LNCaP clone FGC (cell line): Measurements from ENCODE around the gene SREBF2.

Experiments
- DNase-seq: peaks from one replicate; pipeline ENCODE4 v3.0.0-alpha.2; 2011; ENCODE audit warnings: low read depth
- H3K4me3 ChIP-seq: 2 replicates; pipeline ENCODE4 v1.5.1; 2011; ENCODE audit warnings: mild to moderate bottlenecking, low read depth, low read length, control low read depth
- CTCF ChIP-seq: IDR thresholded peaks from 2 replicates; pipeline ENCODE4 v1.5.1; 2012; ENCODE audit warnings: mild to moderate bottlenecking; ENCODE audit not compliant: control insufficient read depth, insufficient read depth; ENCODE audit errors: extremely low read depth

The SREBF2 gene

GRCh38 chr22:41826430-41827383, 6.2 kb upstream of the SREBF2 start:
- TF ChIP-seq CTCF: no peak

GRCh38 chr22:41827671-41828070, 5.2 kb upstream of the SREBF2 start:
- TF ChIP-seq CTCF: no peak
- no peak overlapping the region for H3K4me3 ChIP-seq
- DNase-seq: no peak

More at GRCh38 chr22:41826430-41827383, 6.2 kb upstream of the SREBF2 start:
- DNase-seq: no peak
- no peak overlapping the region for H3K4me3 ChIP-seq

- no peak for TF ChIP-seq CTCF
- no peak overlapping the region for H3K4me3 ChIP-seq
- DNase-seq: no peak
These were observed 4.4 kb upstream of the SREBF2 start for GRCh38 chr22:41828516-41828915.

- DNase-seq: no peak
- no peak overlapping the region for H3K4me3 ChIP-seq
- TF ChIP-seq CTCF: no peak
These were observed 2.7 kb upstream of the SREBF2 start for GRCh38 chr22:41830174-41830573.

- H3K4me3 ChIP-seq: no peak overlapping the region
- TF ChIP-seq CTCF: no peak
- DNase-seq: no peak
These were observed 1.5 kb upstream of the SREBF2 start for GRCh38 chr22:41831383-41831782.

GRCh38 chr22:41831828-41832552, 915 bp upstream of the SREBF2 start:
- peak overlapping the region; percentile 72 for H3K4me3 ChIP-seq
- no peak for DNase-seq
- no peak for TF ChIP-seq CTCF
